SK-N-SH treated with all-trans-retinoic acid at 6 μM for 48 hours (cell line): ENCODE data around the gene URB2.

Experiments used
- ARNTL ChIP-seq: fragments of 450-650 bp; formaldehyde crosslinking; IDR thresholded peaks from 2 replicates; pipeline ENCODE4 v1.5.0; 2020; ENCODE audit warnings: low read depth, mild to moderate bottlenecking, moderate library complexity, borderline replicate concordance
- CREB5 ChIP-seq: fragments of 250-450 bp; sonication (Bioruptor Pico); IDR thresholded peaks from 2 replicates; pipeline ENCODE4 v1.5.1; 2020; ENCODE audit warnings: low read depth, mild to moderate bottlenecking, moderate library complexity
- ESRRG ChIP-seq: fragments of 250-450 bp; sonication (Bioruptor Pico); IDR thresholded peaks from 2 replicates; pipeline ENCODE4 v1.6.1; 2021; ENCODE audit warnings: mild to moderate bottlenecking
- GLIS3 ChIP-seq: fragments of 250-450 bp; sonication (Bioruptor Pico); IDR thresholded peaks from 2 replicates; pipeline ENCODE4 v1.5.0; 2020; ENCODE audit warnings: mild to moderate bottlenecking, moderate library complexity
- ISL1 ChIP-seq: fragments of 250-450 bp; sonication (Bioruptor Pico); IDR thresholded peaks from 2 replicates; pipeline ENCODE4 v2.1.2; 2022; ENCODE audit warnings: mild to moderate bottlenecking, moderate library complexity
- PATZ1 ChIP-seq: fragments of 250-450 bp; sonication (Bioruptor Pico); IDR thresholded peaks from 2 replicates; pipeline ENCODE4 v1.8.0; 2020; ENCODE audit warnings: mild to moderate bottlenecking, moderate library complexity, borderline replicate concordance
- PPARA ChIP-seq: fragments of 250-450 bp; sonication (Bioruptor Pico); IDR thresholded peaks from 2 replicates; pipeline ENCODE4 v1.5.0; 2020; ENCODE audit warnings: mild to moderate bottlenecking, borderline replicate concordance
- RARB ChIP-seq: fragments of 250-450 bp; sonication (Bioruptor Pico); IDR thresholded peaks from 2 replicates; pipeline ENCODE4 v1.8.0; 2021; ENCODE audit warnings: mild to moderate bottlenecking, moderate library complexity
- SNAI2 ChIP-seq: fragments of 250-450 bp; sonication (Bioruptor Pico); IDR thresholded peaks from 2 replicates; pipeline ENCODE4 v1.5.0; 2020; ENCODE audit warnings: mild to moderate bottlenecking, moderate library complexity
- ZC3H10 ChIP-seq: fragments of 250-450 bp; sonication (Bioruptor Pico); IDR thresholded peaks from 2 replicates; pipeline ENCODE4 v1.5.1; 2021; ENCODE audit warnings: mild to moderate bottlenecking, moderate library complexity
- ZFP30 ChIP-seq: fragments of 450-650 bp; formaldehyde crosslinking; IDR thresholded peaks from 2 replicates; pipeline ENCODE4 v1.5.0; 2022; ENCODE audit warnings: mild to moderate bottlenecking, moderate library complexity
- ZNF565 ChIP-seq: fragments of 450-650 bp; formaldehyde crosslinking; conservative IDR thresholded peaks from 2 replicates; pipeline ENCODE4 v1.5.0; 2020; ENCODE audit warnings: low read depth, mild to moderate bottlenecking, moderate library complexity
- ZNF8 ChIP-seq: fragments of 450-650 bp; formaldehyde crosslinking; IDR thresholded peaks from 2 replicates; pipeline ENCODE4 v1.5.0; 2020; ENCODE audit warnings: mild to moderate bottlenecking, moderate library complexity
- TF ChIP-seq, protein P1 (sequence below): fragments of 250-450 bp; sonication (Bioruptor Pico); IDR thresholded peaks from 2 replicates; pipeline ENCODE4 v1.8.0; 2021; ENCODE audit warnings: low read depth, mild to moderate bottlenecking, moderate library complexity, borderline replicate concordance

DNA sequence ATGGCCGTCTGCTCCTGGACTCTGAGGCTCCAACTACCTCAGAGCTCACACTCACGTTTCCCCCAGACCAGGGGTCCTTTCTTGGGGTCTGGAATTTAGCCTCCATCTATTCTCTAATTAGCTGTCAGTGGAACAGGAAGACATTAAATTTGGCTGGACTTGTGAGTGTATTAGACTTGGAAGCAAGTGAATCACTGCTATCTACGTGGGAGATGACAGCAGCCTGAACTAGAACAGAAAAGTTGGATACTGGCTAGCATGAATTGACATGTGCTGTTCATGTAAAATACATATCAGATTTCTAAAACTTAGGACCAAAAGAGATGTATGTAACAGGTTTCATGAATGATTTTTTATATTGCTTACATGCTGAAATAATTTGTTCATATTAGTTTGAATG, 28.2 kb upstream of the URB2 start:
- no peak for TF ChIP-seq PATZ1 (CRISPR knock-in tag)
- no peak for TF ChIP-seq PPARA
- TF ChIP-seq ZNF565: no peak
- TF ChIP-seq RARB (CRISPR knock-in tag): no peak
- TF ChIP-seq ISL1: no peak
- TF ChIP-seq, protein P1, sequence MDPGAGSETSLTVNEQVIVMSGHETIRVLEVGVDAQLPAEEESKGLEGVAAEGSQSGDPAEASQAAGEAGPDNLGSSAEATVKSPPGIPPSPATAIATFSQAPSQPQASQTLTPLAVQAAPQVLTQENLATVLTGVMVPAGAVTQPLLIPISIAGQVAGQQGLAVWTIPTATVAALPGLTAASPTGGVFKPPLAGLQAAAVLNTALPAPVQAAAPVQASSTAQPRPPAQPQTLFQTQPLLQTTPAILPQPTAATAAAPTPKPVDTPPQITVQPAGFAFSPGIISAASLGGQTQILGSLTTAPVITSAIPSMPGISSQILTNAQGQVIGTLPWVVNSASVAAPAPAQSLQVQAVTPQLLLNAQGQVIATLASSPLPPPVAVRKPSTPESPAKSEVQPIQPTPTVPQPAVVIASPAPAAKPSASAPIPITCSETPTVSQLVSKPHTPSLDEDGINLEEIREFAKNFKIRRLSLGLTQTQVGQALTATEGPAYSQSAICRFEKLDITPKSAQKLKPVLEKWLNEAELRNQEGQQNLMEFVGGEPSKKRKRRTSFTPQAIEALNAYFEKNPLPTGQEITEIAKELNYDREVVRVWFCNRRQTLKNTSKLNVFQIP (CRISPR knock-in tag): no peak
- no peak for TF ChIP-seq ESRRG (CRISPR knock-in tag)
- no peak for TF ChIP-seq CREB5 (CRISPR knock-in tag)
- no peak for TF ChIP-seq ZC3H10 (CRISPR knock-in tag)
- no peak for TF ChIP-seq ZNF8
- no peak for TF ChIP-seq ZFP30 (CRISPR knock-in tag)
- TF ChIP-seq GLIS3 (CRISPR knock-in tag): no peak
- no peak for TF ChIP-seq SNAI2
- TF ChIP-seq ARNTL (CRISPR knock-in tag): no peak
